GM23248 (cell line): ENCODE results near the gene CARM1. TPM values are rescaled to one million over a fixed set of nuclear protein-coding genes. Genes with fewer than 3 reads are reported as not detected.

ENCODE experiments used
- DNase-seq: peaks from one replicate; pipeline ENCODE4 v3.0.0-alpha.2; 2015
- H2AFZ ChIP-seq: fragments of 200-600 bp; sonication (generic); 2 replicates; pipeline ENCODE4 v1.6.1; 2016; ENCODE audit warnings: antibody characterized with exemption
- H3F3A ChIP-seq: fragments of 200-600 bp; sonication (generic); 2 replicates; pipeline ENCODE4 v1.6.1; 2016; ENCODE audit warnings: mild to moderate bottlenecking, antibody characterized with exemption, mixed run types; ENCODE audit not compliant: insufficient read depth
- H3K27ac ChIP-seq: fragments of 200-600 bp; sonication (generic); 2 replicates; pipeline ENCODE4 v1.5.1; 2016; ENCODE audit warnings: mild to moderate bottlenecking
- H3K27me3 ChIP-seq: fragments of 200-600 bp; sonication (generic); replicated peaks from 2 replicates; pipeline ENCODE4 v1.6.1; 2016; ENCODE audit warnings: mild to moderate bottlenecking; ENCODE audit not compliant: insufficient read depth
- H3K36me3 ChIP-seq: fragments of 200-600 bp; sonication (generic); 2 replicates; pipeline ENCODE4 v1.6.1; 2016; ENCODE audit warnings: low read depth, mild to moderate bottlenecking
- H3K4me1 ChIP-seq: fragments of 200-600 bp; sonication (generic); 2 replicates; pipeline ENCODE4 v1.6.1; 2016; ENCODE audit warnings: mild to moderate bottlenecking; ENCODE audit not compliant: insufficient read depth
- H3K4me2 ChIP-seq: fragments of 200-600 bp; sonication (generic); one replicate; pipeline ENCODE4 v1.6.1; 2016; ENCODE audit warnings: mild to moderate bottlenecking; ENCODE audit not compliant: unreplicated experiment
- H3K4me3 ChIP-seq: fragments of 200-600 bp; sonication (generic); 2 replicates; pipeline ENCODE4 v1.5.1; 2016; ENCODE audit warnings: mild to moderate bottlenecking
- H3K79me2 ChIP-seq: fragments of 200-600 bp; sonication (generic); 2 replicates; pipeline ENCODE4 v1.6.1; 2016; ENCODE audit warnings: mild to moderate bottlenecking; ENCODE audit not compliant: insufficient read depth
- H3K9ac ChIP-seq: fragments of 200-600 bp; sonication (generic); 2 replicates; pipeline ENCODE4 v1.6.1; 2016; ENCODE audit warnings: mild to moderate bottlenecking
- H3K9me2 ChIP-seq: fragments of 200-600 bp; sonication (generic); 2 replicates; pipeline ENCODE4 v1.6.1; 2016; ENCODE audit warnings: mixed run types, mild to moderate bottlenecking, moderate library complexity; ENCODE audit not compliant: insufficient read depth
- H3K9me3 ChIP-seq: fragments of 200-600 bp; sonication (generic); one replicate; pipeline ENCODE4 v1.6.1; 2017; ENCODE audit warnings: low read depth
- H4K20me1 ChIP-seq: fragments of 200-600 bp; sonication (generic); 2 replicates; pipeline ENCODE4 v1.6.0; 2016; ENCODE audit not compliant: insufficient read depth
- EZH2 ChIP-seq: fragments of 200-600 bp; sonication (generic); IDR thresholded peaks from 2 replicates; pipeline ENCODE4 v1.6.1; 2018; ENCODE audit warnings: antibody characterized with exemption, mild to moderate bottlenecking; ENCODE audit not compliant: insufficient read depth, poor library complexity, severe bottlenecking
- EZH2phosphoT487 ChIP-seq: fragments of 200-600 bp; sonication (generic); IDR thresholded peaks from 2 replicates; pipeline ENCODE4 v1.6.1; 2018; ENCODE audit warnings: antibody characterized with exemption, moderate library complexity, mild to moderate bottlenecking, low read depth; ENCODE audit not compliant: insufficient read depth
- WGBS, 2 experiments: methylation state at CpG; one replicate each; pipeline ENCODE4 v1.1.6; 2015 to 2017; ENCODE audit warnings: low lambda C conversion rate in 2 of 2, low coverage in 1 of 2; ENCODE audit errors: missing lambda C conversion rate in 2 of 2; 5-methylcytosine and 5-hydroxymethylcytosine counted together
- in situ Hi-C: fragments of 300-500 bp; cut with MboI; formaldehyde crosslinking; loops from 2 replicates; pipeline ENCODE4 v1.15.0; 2020
- polyA plus RNA-seq: library from polyadenylated mRNA; unstranded; fragments of >200 nt; fragmentation: Nextera tagmentation; extraction: Ambion mirVana; gene quantifications from 2 replicates; pipeline ENCODE4 v1.2.1, GENCODE V29; 2016
- total RNA-seq: library from RNA; depleted of rRNA; stranded (reverse); fragments of >200 nt; shearing (Covaris generic); gene quantifications from 2 replicates; pipeline ENCODE4 v1.2.3, GENCODE V29; 2014

The CARM1 gene
- total and polyA plus RNA-seq, 2 experiments from 2014 or later: 5.3 to 41.9 TPM

DNA sequence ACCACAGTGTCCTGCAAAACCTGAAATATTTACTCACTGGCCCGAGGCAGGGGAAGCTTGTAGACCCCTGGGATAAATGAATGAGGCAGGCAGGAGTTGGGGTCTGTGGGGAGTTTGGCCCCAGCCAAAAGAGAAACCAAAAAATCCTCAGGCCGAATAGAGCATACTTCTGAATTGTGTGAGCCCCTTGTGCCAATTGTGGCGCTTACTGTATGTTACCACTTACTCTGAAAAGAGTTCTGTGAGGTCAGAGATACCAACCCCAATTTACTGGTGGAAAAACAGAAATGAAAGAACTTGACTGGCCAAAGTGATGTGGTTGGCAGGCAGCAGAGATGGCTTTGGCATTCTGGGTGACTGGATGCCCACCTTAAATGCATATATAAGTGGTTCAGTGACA lies 6.9 kb downstream of the CARM1 start:
- 83 to 87% methylated on average over 3 of the region's 3 CpGs for WGBS, 2 experiments

DNA sequence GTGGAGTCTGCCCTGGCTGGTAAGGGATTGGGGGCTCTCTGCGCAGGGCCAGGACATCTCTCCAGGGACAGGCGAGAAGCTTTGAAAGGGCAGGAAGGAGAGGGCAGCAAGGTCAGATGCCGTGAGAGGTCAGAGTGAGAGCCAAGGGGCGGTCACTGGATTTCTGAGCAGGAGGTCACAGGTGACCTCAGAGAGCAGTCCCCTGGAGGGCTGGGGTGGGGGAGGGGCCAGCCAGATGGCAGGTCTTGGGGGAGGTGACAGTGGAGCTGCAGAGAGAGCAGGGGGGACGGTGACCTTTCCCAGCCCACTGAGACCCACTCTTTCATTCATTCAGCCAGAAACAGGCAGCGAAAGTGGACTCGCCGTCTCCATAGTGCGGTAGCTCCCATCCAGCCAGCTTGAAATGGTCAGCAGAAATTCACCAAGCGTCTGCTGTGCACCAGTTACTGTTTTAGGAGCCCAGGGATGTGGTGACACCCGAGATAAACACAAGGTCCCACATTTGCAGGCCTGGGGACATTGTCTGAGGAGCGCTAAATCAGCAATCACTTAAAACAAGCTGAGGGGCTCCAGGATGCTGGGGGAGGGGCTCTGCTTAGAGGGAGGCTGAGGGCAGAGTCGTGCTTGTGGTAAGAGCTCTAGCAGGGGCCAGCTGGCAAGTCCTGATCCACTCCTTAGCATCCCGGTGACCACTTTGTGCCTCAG lies 10.2 kb downstream of the CARM1 start:
- H3K27me3 ChIP-seq: no peaks in the 10 kb centered on the region
- H3K79me2 ChIP-seq: peaks cover 100% of the 10 kb centered on the region
- no peaks in the 10 kb centered on the region for H3K9me2 ChIP-seq
- H3K4me1 ChIP-seq: peaks cover 18% of the 10 kb centered on the region
- in situ Hi-C loops: no loop called here
- H2AFZ ChIP-seq: no peak overlapping the region
- no peak overlapping the region for H3K27ac ChIP-seq
- H3K4me2 ChIP-seq: no peak overlapping the region
- 73 to 75% methylated on average over 14 of the region's 14 CpGs for WGBS, 2 experiments
- H3K9ac ChIP-seq: no peak overlapping the region
- no peaks in the 10 kb centered on the region for H3K36me3 ChIP-seq
- H3F3A ChIP-seq: no peaks in the 10 kb centered on the region; the same call in 1 of the 2 replicates
- no peak for DNase-seq
- no peaks in the 10 kb centered on the region for H4K20me1 ChIP-seq
- H3K9me3 ChIP-seq: no peaks in the 10 kb centered on the region
- H3K4me3 ChIP-seq: no peak overlapping the region
- no peak for TF ChIP-seq EZH2
- no peak for TF ChIP-seq EZH2phosphoT487

More for the DNA sequence above, 6.9 kb downstream of the CARM1 start:
- H3K36me3 ChIP-seq: no peaks in the 10 kb centered on the region
- no peak overlapping the region for H2AFZ ChIP-seq
- TF ChIP-seq EZH2 (no peak), EZH2phosphoT487 (no peak)
- in situ Hi-C loops: no loop called here
- H4K20me1 ChIP-seq: no peaks in the 10 kb centered on the region; the same call in 1 of the 2 replicates
- no peak overlapping the region for H3K9ac ChIP-seq
- no peak for DNase-seq
- H3K27me3 ChIP-seq: no peaks in the 10 kb centered on the region
- no peaks in the 10 kb centered on the region for H3K9me2 ChIP-seq
- H3K9me3 ChIP-seq: no peaks in the 10 kb centered on the region
- peaks cover under 1% of the 10 kb centered on the region; the same call in 1 of the 2 replicates for H3K4me1 ChIP-seq
- no peak overlapping the region for H3K4me2 ChIP-seq
- no peak overlapping the region for H3K27ac ChIP-seq
- no peak overlapping the region for H3K4me3 ChIP-seq
- H3K79me2 ChIP-seq: peaks cover 100% of the 10 kb centered on the region
- 0 out of 2 replicates have a peak, but pooled peaks cover under 1% of the 10 kb centered on the region for H3F3A ChIP-seq

- DNase-seq: no peak
- no peak for TF ChIP-seq EZH2phosphoT487
- no peak for TF ChIP-seq EZH2
- Histone ChIP-seq H2AFZ (no peak overlapping the region), H3K79me2 (peaks cover 100% of the 10 kb centered on the region), H3K4me3 (no peak overlapping the region), H3K36me3 (no peaks in the 10 kb centered on the region), H3K27ac (no peak overlapping the region), H4K20me1 (no peaks in the 10 kb centered on the region), H3K9me2 (no peaks in the 10 kb centered on the region), H3K4me2 (no peak overlapping the region), H3K4me1 (peaks cover 18% of the 10 kb centered on the region), H3K27me3 (no peaks in the 10 kb centered on the region), H3K9me3 (no peaks in the 10 kb centered on the region), H3F3A (no peaks in the 10 kb centered on the region; the same call in 1 of the 2 replicates), H3K9ac (no peak overlapping the region)
- WGBS, 2 experiments: 76 to 78% methylated on average over 9 of the region's 9 CpGs
- in situ Hi-C loops: no loop called here
Measured at GRCh38 chr19:10882108-10882457, 10.7 kb downstream of the CARM1 start.

DNA sequence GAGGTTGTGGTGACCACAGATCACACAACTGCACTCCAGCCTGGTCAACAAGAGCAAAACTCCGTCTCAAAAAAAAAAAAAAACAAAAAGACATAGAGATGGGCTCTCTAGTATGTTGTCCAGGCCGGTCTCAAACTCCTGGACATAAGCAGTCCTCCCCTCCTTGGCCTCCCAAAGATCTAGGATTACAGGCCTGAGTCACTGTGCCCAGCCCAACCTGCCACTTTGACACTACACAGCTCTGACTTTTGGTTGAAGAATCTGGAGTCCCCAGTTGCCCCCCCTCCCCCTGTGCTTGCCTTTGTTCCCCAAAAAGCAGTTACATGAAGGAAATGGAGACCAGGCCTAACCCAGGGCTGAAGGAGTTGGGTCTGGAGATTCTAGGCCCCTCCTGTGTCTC lies 12.9 kb downstream of the CARM1 start:
- peaks cover 23% of the 10 kb centered on the region for H3K4me1 ChIP-seq
- peak overlapping the region; percentile 66 for H3K27ac ChIP-seq
- TF ChIP-seq EZH2phosphoT487: no peak
- peak; percentile 87 for DNase-seq
- no peaks in the 10 kb centered on the region for H4K20me1 ChIP-seq
- peak overlapping the region; percentile 16 for H3K4me2 ChIP-seq
- H3K79me2 ChIP-seq: peaks cover 100% of the 10 kb centered on the region
- no peaks in the 10 kb centered on the region for H3K27me3 ChIP-seq
- H3K9me3 ChIP-seq: no peaks in the 10 kb centered on the region
- peak overlapping the region; percentile 40 for H3K9ac ChIP-seq
- H3F3A ChIP-seq: no peaks in the 10 kb centered on the region; the same call in 1 of the 2 replicates
- no peaks in the 10 kb centered on the region for H3K36me3 ChIP-seq
- H3K4me3 ChIP-seq: no peak overlapping the region
- 64 to 70% methylated on average over 2 of the region's 2 CpGs for WGBS, 2 experiments
- H2AFZ ChIP-seq: no peak overlapping the region
- no peaks in the 10 kb centered on the region for H3K9me2 ChIP-seq
- in situ Hi-C loops: no loop called here
